Colon (tissue), 2 donors: ENCODE measurements around the gene ZBTB48.
"Not testable (repeated sequence)": the region's sequence is repeated elsewhere in the genome, so short reads cannot be mapped to it uniquely, and the experiment has no call there.

Experiments used
- FAIRE-seq: peaks from 2 replicates; lab custom pipeline; 2012; peaks lifted over from hg19 to GRCh38; lab: Jason Lieb, UNC
- donor health status: control.
- donor health status: control.

Gene ZBTB48

GRCh38 chr1:6591222-6591621 is 11.4 kb downstream of the ZBTB48 start:
- FAIRE-seq: no peak

GRCh38 chr1:6591644-6592043 is 11.8 kb downstream of the ZBTB48 start:
- FAIRE-seq: no peak

GRCh38 chr1:6592441-6592840 is 12.6 kb downstream of the ZBTB48 start:
- FAIRE-seq: no peak

- FAIRE-seq: no peak
Observed at GRCh38 chr1:6592865-6593593, 13.2 kb downstream of the ZBTB48 start.

GRCh38 chr1:6593810-6594209 is 14.0 kb downstream of the ZBTB48 start:
- FAIRE-seq: no peak

- FAIRE-seq: no peak
Observed at GRCh38 chr1:6594977-6595740, 15.4 kb downstream of the ZBTB48 start.

GRCh38 chr1:6596351-6596750 is 16.6 kb downstream of the ZBTB48 start:
- FAIRE-seq: no peak

- FAIRE-seq: no peak
Observed at GRCh38 chr1:6596886-6597776, 17.3 kb downstream of the ZBTB48 start.

- no peak for FAIRE-seq
Observed at GRCh38 chr1:6597777-6598131, 18.0 kb downstream of the ZBTB48 start.

- no peak for FAIRE-seq
Observed at GRCh38 chr1:6599141-6599975, 19.6 kb downstream of the ZBTB48 start.

- not testable (repeated sequence) for FAIRE-seq
Observed at GRCh38 chr1:6599991-6600390, 20.2 kb downstream of the ZBTB48 start.

GRCh38 chr1:6600410-6601048 is 20.7 kb downstream of the ZBTB48 start:
- FAIRE-seq: no peak

- no peak for FAIRE-seq
Observed at GRCh38 chr1:6601049-6601922, 21.5 kb downstream of the ZBTB48 start.

GRCh38 chr1:6601923-6602668 is 22.3 kb downstream of the ZBTB48 start:
- no peak for FAIRE-seq

- no peak for FAIRE-seq
Observed at GRCh38 chr1:6602669-6603237, 23.0 kb downstream of the ZBTB48 start, which contains the start of gene KLHL21. Gene KLHL21 (minus strand): TSS chr1:6602869. CDS start chr1:6602817, 52 bp downstream.

GRCh38 chr1:6603238-6603914 is 23.6 kb downstream of the ZBTB48 start:
- no peak for FAIRE-seq

- no peak for FAIRE-seq
Observed at GRCh38 chr1:6603915-6604558, 24.2 kb downstream of the ZBTB48 start.
